ENCODE data around the gene PCDHB8.
"Not testable (repeated sequence)": the region's sequence is repeated elsewhere in the genome, so short reads cannot be mapped to it uniquely, and the experiment has no call there.

GRCh38 chr5:141151632-141152031 lies 26.0 kb upstream of the PCDHB8 start:
- not testable (repeated sequence) for TF ChIP-seq POLR2A (IDR thresholded peaks at IDR 0.05); CTCF (IDR thresholded peaks at IDR 0.05 in 4 of 5, conservative IDR thresholded peaks at IDR 0.05 in 1 of 5)

Data from gastrocnemius medialis (tissue), 4 donors.